GM12878 (cell line): ENCODE measurements around the gene DICER1.

Source experiments
- EP300 ChIP-seq, 2 experiments: fragments of 150-350 bp in 1 of 2; IDR thresholded peaks; 2 replicates each; pipeline ENCODE4 v1.6.1; 2011 to 2012; ENCODE audit warnings: low read depth in 2 of 2, low read length in 2 of 2, borderline replicate concordance in 1 of 2, improper control_type of control experiment in 1 of 2, inconsistent platforms in 1 of 2; ENCODE audit not compliant: control insufficient read depth in 1 of 2
- FOS ChIP-seq: IDR thresholded peaks from 3 replicates; pipeline ENCODE4 v1.6.1; 2011; ENCODE audit warnings: borderline replicate concordance; ENCODE audit not compliant: insufficient read length; ENCODE audit errors: extremely low read depth
- RFX5 ChIP-seq: IDR thresholded peaks from 2 replicates; pipeline ENCODE4 v1.6.1; 2011; ENCODE audit warnings: low read depth, low read length, improper control_type of control experiment

DNA sequence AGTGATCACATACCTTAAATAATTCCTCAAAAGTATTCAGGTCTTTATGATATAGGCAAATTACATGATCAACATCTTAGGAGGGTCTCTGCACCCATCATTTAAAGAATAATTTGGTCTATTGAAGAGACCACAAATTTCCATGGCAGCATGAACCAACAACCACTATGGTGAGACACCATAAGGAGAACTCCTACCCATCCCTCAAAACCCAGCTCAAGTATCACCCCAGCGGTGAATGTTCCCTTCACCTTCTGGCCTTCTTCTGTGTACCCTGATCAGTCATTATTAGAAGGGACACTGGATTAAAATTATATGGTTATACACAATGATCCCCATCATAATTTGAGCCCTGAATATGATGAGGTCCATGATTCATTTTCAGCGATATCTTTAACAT is 81.5 kb downstream of the DICER1 start:
- TF ChIP-seq RFX5, result no peak
- no peak for TF ChIP-seq FOS
- TF ChIP-seq EP300 (IDR thresholded peaks at IDR 0.05; ENCODE audit: borderline replicate concordance in 1 of 2, control insufficient read depth in 1 of 2, low read depth in 2 of 2, low read length in 2 of 2), result no peak
